LNCaP clone FGC (cell line): Measurements from ENCODE around the gene SLC6A9.

Experiments
- DNase-seq: peaks from one replicate; pipeline ENCODE4 v3.0.0-alpha.2; 2011; ENCODE audit warnings: low read depth
- H3K4me3 ChIP-seq: 2 replicates; pipeline ENCODE4 v1.5.1; 2011; ENCODE audit warnings: mild to moderate bottlenecking, low read depth, low read length, control low read depth
- CTCF ChIP-seq: IDR thresholded peaks from 2 replicates; pipeline ENCODE4 v1.5.1; 2012; ENCODE audit warnings: mild to moderate bottlenecking; ENCODE audit not compliant: control insufficient read depth, insufficient read depth; ENCODE audit errors: extremely low read depth

The SLC6A9 gene

GRCh38 chr1:44040846-44041245, 9.6 kb upstream of the SLC6A9 start:
- H3K4me3 ChIP-seq, result no peak overlapping the region

GRCh38 chr1:44040418-44040817, 9.2 kb upstream of the SLC6A9 start:
- no peak overlapping the region for H3K4me3 ChIP-seq
- DNase-seq, result no peak
- no peak for TF ChIP-seq CTCF

More at GRCh38 chr1:44040846-44041245, 9.6 kb upstream of the SLC6A9 start:
- DNase-seq, result no peak
- TF ChIP-seq CTCF, result no peak

GRCh38 chr1:44038876-44039657, 7.8 kb upstream of the SLC6A9 start:
- TF ChIP-seq CTCF, result no peak
- DNase-seq, result no peak
- H3K4me3 ChIP-seq, result no peak overlapping the region

- no peak overlapping the region for H3K4me3 ChIP-seq
- no peak for DNase-seq
- TF ChIP-seq CTCF, result no peak
Observed at GRCh38 chr1:44037154-44037553, 5.9 kb upstream of the SLC6A9 start.

- H3K4me3 ChIP-seq, result no peak overlapping the region
- peak; percentile 95 for TF ChIP-seq CTCF
- no peak for DNase-seq
Observed at GRCh38 chr1:44036409-44037139, 5.3 kb upstream of the SLC6A9 start.

- H3K4me3 ChIP-seq, result no peak overlapping the region
- no peak for TF ChIP-seq CTCF
- no peak for DNase-seq
Observed at GRCh38 chr1:44035726-44036408, 4.6 kb upstream of the SLC6A9 start.
